Ramos (cell line): ENCODE results near the gene BTBD16.

ENCODE experiments used
- in situ Hi-C: fragments of 300-500 bp; cut with MboI; formaldehyde crosslinking; loops from one replicate; pipeline ENCODE4 v1.14.3; 2022; ENCODE audit warnings: low sequenced_read_pairs; ENCODE audit not compliant: unreplicated experiment

Gene BTBD16

GRCh38 chr10:122359621-122360020 lies 88.5 kb downstream of the BTBD16 start:
- in situ Hi-C loops: no loop called here

GRCh38 chr10:122361046-122361445 lies 90.0 kb downstream of the BTBD16 start:
- in situ Hi-C loops: no loop called here

GRCh38 chr10:122362031-122362592 lies 91.0 kb downstream of the BTBD16 start:
- in situ Hi-C loops: no loop called here

- in situ Hi-C loops: no loop called here
These were observed 91.5 kb downstream of the BTBD16 start for GRCh38 chr10:122362621-122363020.

GRCh38 chr10:122363311-122363710 lies 92.2 kb downstream of the BTBD16 start:
- in situ Hi-C loops: no loop called here

GRCh38 chr10:122363722-122364463 lies 92.8 kb downstream of the BTBD16 start:
- in situ Hi-C loops: no loop called here

- in situ Hi-C loops: no loop called here
These were observed 97.6 kb downstream of the BTBD16 start for GRCh38 chr10:122368502-122369254.

GRCh38 chr10:122373108-122373507 lies 102.0 kb downstream of the BTBD16 start:
- in situ Hi-C loops: no loop called here

- in situ Hi-C loops: no loop called here
These were observed 102.6 kb downstream of the BTBD16 start for GRCh38 chr10:122373721-122374120.

- in situ Hi-C loops: no loop called here
These were observed 103.3 kb downstream of the BTBD16 start, which contains the start of gene PLEKHA1 for GRCh38 chr10:122374237-122374858. Gene PLEKHA1, plus strand, starts transcription at chr10:122374708. Its CDS starts 18,493 bp downstream, at chr10:122393201.

- in situ Hi-C loops: no loop called here
These were observed 104.0 kb downstream of the BTBD16 start for GRCh38 chr10:122374859-122375678.

- in situ Hi-C loops: no loop called here
These were observed 104.6 kb downstream of the BTBD16 start for GRCh38 chr10:122375679-122376160.

GRCh38 chr10:122376364-122376961 lies 105.4 kb downstream of the BTBD16 start:
- in situ Hi-C loops: no loop called here

GRCh38 chr10:122379041-122379440 lies 107.9 kb downstream of the BTBD16 start:
- in situ Hi-C loops: no loop called here

- in situ Hi-C loops: no loop called here
These were observed 108.4 kb downstream of the BTBD16 start for GRCh38 chr10:122379537-122379936.

- in situ Hi-C loops: no loop called here
These were observed 109.6 kb downstream of the BTBD16 start for GRCh38 chr10:122380703-122381102.

GRCh38 chr10:122381680-122382079 lies 110.6 kb downstream of the BTBD16 start:
- in situ Hi-C loops: no loop called here

GRCh38 chr10:122386514-122386913 lies 115.4 kb downstream of the BTBD16 start:
- in situ Hi-C loops: no loop called here

- in situ Hi-C loops: no loop called here
These were observed 116.5 kb downstream of the BTBD16 start for GRCh38 chr10:122387572-122387971.
